Stimulated activated CD8-positive, alpha-beta memory T cell treated with anti-CD3 and anti-CD28 coated beads, Interleukin-12 subunit alpha, Interleukin-12 subunit beta, amount 100 ng/mL, for 24 hours (primary cell): ENCODE results near the gene ERBB4.
"Not testable (repeated sequence)": the region's sequence is repeated elsewhere in the genome, so short reads cannot be mapped to it uniquely, and the experiment has no call there.

Experiments
- DNase-seq: peaks from one replicate; pipeline ENCODE4 v3.0.0-alpha.2; 2020; ENCODE audit errors: extremely low read depth

The ERBB4 gene

DNA sequence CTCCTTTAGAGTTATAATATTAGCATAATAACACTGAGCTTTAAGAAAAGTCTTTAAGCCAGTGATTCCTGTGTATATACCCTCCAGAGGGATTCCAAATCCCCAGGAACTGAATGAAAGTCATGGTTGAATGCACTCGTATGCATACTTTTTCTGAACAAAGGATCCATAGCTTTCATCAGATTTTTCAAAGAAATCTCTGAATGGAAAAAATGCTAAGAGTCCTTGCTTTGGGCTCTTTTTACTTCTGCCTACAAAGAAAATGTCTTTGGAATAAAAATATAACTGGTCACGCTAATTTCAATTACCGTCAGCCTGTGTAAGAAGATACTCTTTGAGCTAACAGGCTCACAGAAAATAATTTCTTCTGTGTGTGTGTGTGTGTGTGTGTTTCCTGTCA lies 939.5 kb downstream of the ERBB4 start:
- no peak for DNase-seq

- DNase-seq: no peak
These were observed 940.4 kb downstream of the ERBB4 start for GRCh38 chr2:211598238-211598637.

DNA sequence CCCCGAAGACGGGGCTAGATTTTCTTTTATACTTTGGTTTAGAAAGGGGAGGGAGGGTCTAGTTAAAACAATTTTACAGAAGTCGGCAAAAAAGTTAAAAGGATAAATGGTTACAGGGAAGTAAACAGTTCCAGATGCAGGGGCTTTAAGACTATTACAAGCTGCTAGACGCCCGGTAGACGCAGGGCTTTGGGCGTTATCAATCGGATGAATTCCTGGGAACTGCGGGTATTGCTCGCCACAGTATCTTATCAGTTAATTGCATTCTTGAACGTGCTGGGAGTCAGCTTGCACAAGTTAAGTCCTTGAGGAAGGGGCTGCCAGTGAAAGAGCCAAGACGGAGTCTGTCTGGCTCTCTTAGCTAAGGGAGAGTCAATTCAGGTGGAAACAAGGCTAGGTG lies 946.6 kb downstream of the ERBB4 start:
- not testable (repeated sequence) for DNase-seq

DNA sequence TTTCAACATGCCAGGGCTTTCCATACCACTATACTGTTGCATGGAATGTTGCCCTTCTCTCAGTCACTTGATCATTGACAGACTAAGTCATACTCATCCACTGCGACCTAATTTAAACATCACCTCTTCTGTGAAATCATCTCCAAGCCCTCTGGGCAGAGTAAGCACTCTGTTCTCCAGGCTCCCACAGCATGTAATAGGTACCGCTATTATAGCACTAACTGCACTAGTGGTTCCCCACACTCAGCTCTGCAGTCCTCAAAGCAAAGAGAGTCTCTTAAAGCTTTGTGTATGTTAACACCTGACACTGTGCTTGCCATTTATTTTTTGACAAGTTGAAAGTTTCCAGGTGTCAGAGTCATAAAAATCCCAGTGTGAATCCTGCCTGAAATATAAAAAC lies 947.2 kb downstream of the ERBB4 start:
- DNase-seq: no peak

DNA sequence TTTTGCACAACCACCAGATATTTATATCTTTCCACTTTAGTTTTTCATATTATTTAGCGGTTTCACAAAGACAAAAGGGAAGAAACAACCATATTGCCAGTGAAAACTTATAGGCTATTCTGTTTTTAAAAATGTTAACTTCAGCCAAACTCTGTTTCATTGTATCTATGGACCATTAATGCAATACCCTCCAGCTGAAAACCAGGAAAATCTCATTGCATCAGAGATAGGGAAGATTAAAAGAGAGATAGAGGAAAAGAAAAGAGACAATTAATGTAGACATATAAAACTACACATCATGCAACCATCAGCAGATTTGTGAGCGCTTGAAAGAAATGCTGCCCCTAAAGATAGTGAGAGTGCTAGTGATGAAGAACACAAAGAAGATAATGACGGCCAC lies 970.2 kb downstream of the ERBB4 start:
- DNase-seq: no peak

GRCh38 chr2:211564441-211564840 lies 974.2 kb downstream of the ERBB4 start:
- no peak for DNase-seq

- no peak for DNase-seq
These were observed 993.0 kb downstream of the ERBB4 start for GRCh38 chr2:211545582-211545981.

- no peak for DNase-seq
These were observed 1004.0 kb downstream of the ERBB4 start for GRCh38 chr2:211534632-211535031.

DNA sequence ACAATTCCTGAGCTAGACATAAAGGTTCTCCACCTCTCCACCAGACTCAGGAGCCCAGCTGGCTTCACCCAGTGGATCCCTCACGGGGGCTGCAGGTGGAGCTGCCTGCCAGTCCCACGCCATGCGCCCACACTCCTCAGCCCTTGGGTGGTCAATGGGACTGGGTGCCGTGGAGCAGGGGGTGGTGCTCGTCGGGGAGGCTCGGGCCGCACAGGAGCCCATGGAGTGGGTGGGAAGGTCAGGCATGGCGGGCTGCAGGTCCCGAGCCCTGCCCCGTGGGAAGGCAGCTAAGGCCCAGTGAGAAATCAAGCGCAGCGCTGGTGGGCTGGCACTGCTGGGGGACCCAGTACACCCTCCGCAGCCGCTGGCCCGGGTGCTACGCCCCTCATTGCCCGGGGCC lies 1014.4 kb downstream of the ERBB4 start:
- DNase-seq: not testable (repeated sequence)

DNA sequence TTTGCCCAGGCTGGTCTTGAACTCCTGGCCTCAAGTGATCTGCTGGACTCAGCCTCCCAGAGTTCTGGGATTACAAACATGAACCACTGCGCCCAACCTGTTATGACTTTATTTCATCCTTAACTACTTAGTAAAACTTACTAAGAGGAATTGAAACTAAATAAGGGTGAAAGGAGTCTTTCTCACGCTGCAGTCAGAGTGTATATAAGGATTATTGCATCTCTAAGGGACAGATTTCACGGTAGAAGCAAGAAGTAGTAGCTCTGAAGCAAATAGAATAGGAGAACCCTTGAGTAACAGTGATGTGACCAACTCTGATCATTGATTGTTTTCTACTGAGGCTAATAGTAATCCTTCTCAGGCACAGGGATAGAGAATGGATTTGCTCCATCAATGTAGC lies 1022.1 kb downstream of the ERBB4 start:
- DNase-seq: no peak

DNA sequence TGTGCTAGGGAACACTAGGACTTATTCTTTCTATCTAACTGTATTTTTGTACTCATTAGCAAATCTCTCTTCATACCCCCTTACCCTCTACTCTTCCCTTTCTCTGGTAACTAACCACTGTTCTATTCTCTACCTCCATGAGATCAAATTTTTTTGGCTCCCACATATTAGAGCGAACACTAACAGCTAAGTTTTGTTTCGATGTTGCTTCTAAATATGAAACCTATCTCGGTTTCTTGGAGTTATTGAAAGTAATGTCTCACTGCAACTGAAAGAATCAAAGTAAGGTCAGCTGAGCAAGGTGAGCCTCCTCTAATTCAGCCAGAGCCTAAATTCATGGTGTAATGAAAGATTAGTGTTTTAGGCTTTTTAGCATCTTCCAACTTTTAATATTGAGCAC lies 1024.6 kb downstream of the ERBB4 start:
- DNase-seq: no peak

- no peak for DNase-seq
These were observed 1025.2 kb downstream of the ERBB4 start for GRCh38 chr2:211513446-211513845.

DNA sequence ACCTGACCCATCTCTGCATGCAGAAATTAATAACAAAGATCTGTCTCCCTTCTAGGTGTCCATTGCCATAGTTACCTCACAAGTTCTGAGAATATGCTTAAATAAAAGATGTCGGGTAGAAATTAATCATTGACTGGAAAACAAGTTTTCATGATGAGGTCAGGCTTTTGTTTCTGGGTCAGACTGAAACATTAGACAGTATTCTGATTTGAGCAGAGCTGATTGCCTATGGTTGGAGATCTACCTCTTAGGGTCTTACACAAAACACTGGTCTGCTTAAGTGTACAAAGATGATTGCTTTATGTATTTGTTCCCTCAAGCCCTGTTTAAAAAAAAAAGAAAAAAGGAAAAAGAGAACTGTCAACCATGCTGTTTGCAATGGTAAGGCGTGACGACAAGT lies 1025.8 kb downstream of the ERBB4 start:
- no peak for DNase-seq

DNA sequence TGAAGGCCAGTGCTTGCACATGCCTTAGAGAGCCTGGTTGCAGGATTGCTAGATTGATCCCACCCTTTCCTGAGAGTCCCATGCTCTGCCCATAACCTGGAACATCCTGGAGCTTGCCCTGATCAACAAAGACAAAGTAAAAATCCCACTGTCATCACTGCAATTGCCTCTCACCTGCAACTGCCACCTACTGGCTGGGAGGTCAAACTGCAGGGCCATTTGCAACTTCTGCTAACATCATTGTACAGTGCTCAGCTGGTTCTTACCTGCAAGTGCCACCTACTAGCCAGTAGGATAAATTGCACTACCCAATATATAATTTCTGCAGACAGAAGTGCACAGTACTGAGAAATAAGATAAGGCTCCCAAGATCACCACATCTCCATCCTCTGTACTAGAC lies 1034.7 kb downstream of the ERBB4 start:
- no peak for DNase-seq

GRCh38 chr2:211503198-211503597 lies 1035.4 kb downstream of the ERBB4 start:
- DNase-seq: no peak

- no peak for DNase-seq
These were observed 1039.9 kb downstream of the ERBB4 start for GRCh38 chr2:211498551-211499205.

GRCh38 chr2:211495339-211495738 lies 1043.3 kb downstream of the ERBB4 start:
- no peak for DNase-seq

- DNase-seq: no peak
These were observed 1044.1 kb downstream of the ERBB4 start for GRCh38 chr2:211494536-211494935.

GRCh38 chr2:211494085-211494484 lies 1044.5 kb downstream of the ERBB4 start:
- no peak for DNase-seq

DNA sequence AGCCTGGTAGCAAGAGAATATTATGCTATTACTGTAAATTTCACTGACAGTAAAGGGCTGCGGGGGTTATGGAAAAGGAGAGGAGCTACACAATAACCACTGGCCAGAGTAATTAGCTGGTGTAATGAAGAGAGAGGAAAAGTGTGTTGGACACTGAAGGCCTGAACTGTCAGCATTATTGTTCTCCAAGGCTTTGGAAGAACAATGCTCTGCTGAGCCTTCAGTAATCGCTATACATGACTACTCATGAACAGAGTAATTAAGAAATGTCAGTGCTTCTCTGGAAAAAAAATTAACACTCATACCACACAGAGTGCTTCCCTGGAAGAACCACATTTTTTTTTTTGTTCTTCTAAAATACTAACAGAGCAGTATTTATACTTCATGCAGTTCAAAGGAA lies 1050.9 kb downstream of the ERBB4 start:
- DNase-seq: no peak

DNA sequence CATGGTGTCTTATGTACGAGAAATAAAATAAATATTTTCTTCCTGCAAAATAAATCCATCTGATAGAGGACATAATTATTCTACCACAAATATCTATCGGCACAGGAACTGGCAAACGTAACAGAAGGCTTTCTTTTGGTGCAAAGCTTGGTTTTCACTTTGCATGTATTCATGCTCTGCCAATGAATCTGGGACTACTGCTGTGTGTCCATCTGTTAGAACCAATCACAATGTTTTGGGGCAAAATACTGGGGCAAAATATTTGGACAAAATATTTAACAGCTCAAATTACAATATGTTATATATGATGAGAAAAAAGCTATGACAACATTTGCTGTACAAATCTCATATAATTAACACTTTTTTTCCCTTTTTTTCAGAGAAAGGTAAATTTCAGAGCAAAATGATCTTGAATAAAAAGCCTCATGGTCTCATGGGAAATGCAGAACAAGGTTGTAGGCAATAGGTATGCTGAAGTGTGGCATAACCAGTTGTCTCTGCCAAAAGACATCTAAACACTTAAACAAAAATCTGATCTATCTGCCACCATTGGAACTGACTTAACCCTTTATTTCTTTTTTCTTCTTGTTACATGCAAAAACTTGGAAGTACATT lies 1059.0 kb downstream of the ERBB4 start:
- DNase-seq: no peak

DNA sequence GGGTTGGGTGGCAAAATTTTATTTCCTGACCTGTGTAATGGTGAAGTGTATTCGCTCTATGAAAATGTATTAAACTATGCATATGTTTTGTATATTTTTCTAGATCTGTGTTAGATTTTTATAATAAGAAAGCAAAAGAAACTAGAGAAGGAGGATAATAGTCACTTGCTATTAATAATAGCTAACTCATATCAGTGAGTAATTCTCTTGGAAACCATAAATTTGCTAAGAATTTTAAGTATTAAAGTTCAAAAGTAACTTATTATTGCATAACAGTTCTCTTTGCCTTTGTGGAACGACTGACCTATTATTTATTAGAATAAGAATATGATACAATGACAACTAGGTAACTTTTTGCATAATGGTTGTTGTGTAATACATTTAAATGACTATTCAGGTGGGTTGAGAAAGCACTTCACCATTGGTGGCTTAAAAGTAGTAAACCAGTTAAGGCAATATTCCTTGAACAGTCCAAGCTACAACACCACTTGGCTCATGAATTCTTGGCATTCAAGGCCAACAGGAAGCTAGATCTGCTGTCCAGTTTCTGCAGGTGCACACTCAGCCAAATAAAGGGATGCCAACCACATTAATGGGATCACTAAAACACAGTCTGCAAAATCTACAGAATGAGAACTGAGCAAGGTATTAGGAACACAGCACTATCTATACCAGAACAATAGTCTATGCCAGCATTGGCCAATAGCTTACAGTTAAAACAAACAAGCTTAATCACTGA lies 1060.9 kb downstream of the ERBB4 start:
- no peak for DNase-seq

DNA sequence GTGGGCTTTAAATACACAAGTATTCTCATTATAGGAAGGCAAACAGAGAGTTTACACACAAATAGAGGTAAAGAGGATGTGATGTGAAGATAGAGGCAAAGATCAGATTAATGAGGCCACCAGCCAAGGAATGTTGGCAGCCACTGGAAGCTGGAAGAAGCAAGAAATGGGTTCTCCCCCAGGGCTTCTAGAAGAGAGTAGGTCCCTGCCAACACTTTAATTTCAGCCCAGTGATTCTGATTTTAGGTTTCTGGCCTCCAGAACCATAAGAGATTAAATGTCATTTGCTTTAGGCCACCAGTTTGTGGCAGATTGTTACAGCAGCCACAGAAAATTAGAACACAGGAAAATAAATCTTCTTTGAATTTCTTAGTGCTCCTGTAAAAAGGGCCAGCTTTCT lies 1065.5 kb downstream of the ERBB4 start:
- DNase-seq: no peak
